Measurements from ENCODE around the gene DPEP1. TPM values are rescaled to one million over a fixed set of nuclear protein-coding genes. Genes with fewer than 3 reads are reported as not detected.

DPEP1 gene
- total and polyA plus RNA-seq, 4 donors = 0.26 to 8.9 (median 0.95) TPM

- Histone ChIP-seq H3K9me3 (ENCODE audit: control insufficient read depth in 4 of 4, insufficient read depth in 3 of 4, low read length in 3 of 4) (no peaks in the 10 kb centered on the region), H3K36me3 (ENCODE audit: control insufficient read depth in 4 of 4, insufficient read depth in 4 of 4, low read length in 4 of 4) (no peaks in the 10 kb centered on the region), H3K9ac (ENCODE audit: insufficient read depth in 1 of 2, low read length in 2 of 2) (no peak overlapping the region), H3K27ac (ENCODE audit: low read depth in 1 of 2, low read length in 1 of 2) (no peak overlapping the region), H3K27me3 (ENCODE audit: control insufficient read depth in 3 of 3, insufficient read depth in 3 of 3, low read length in 2 of 3) (no peaks in the 10 kb centered on the region), H3K4me1 (ENCODE audit: control insufficient read depth in 5 of 5, insufficient read depth in 5 of 5, low read length in 5 of 5) (peaks cover 0 to 6% (median 0%) of the 10 kb centered on the region in 5 donors), H3K4me3 (no peak overlapping the region)
- TF ChIP-seq CTCF (IDR thresholded peaks at IDR 0.05; ENCODE audit: control extremely low read depth, extremely low read depth) = no peak
- ATAC-seq (ENCODE audit: insufficient read depth, low FRiP score) = no peak
- no peak for DNase-seq
- 70 to 84% methylated on average over 1 of the region's 1 CpG for WGBS, 2 donors
These were observed 3.4 kb upstream of the DPEP1 start for GRCh38 chr16:89610108-89610453.

- Histone ChIP-seq H3K4me3 (no peak overlapping the region), H3K27me3 (ENCODE audit: control insufficient read depth in 3 of 3, insufficient read depth in 3 of 3, low read length in 2 of 3) (no peaks in the 10 kb centered on the region), H3K27ac (ENCODE audit: low read depth in 1 of 2, low read length in 1 of 2) (no peak overlapping the region), H3K9ac (ENCODE audit: insufficient read depth in 1 of 2, low read length in 2 of 2) (no peak overlapping the region), H3K4me1 (ENCODE audit: control insufficient read depth in 5 of 5, insufficient read depth in 5 of 5, low read length in 5 of 5) (peaks cover 0 to 6% (median 2%) of the 10 kb centered on the region in 5 donors), H3K36me3 (ENCODE audit: control insufficient read depth in 4 of 4, insufficient read depth in 4 of 4, low read length in 4 of 4) (no peaks in the 10 kb centered on the region), H3K9me3 (ENCODE audit: control insufficient read depth in 4 of 4, insufficient read depth in 3 of 4, low read length in 3 of 4) (peaks cover 0 to 2% (median 0%) of the 10 kb centered on the region in 4 donors)
- DNase-seq (peak in 1 of 3 donors; percentile 33), ATAC-seq (ENCODE audit: insufficient read depth, low FRiP score) (no peak)
- no peak for TF ChIP-seq CTCF (IDR thresholded peaks at IDR 0.05; ENCODE audit: control extremely low read depth, extremely low read depth)
- WGBS, 2 donors = 87 to 88% methylated on average over 20 of the region's 20 CpGs
These were observed 851 bp upstream of the DPEP1 start for GRCh38 chr16:89612415-89613166.

GRCh38 chr16:89613954-89614459 lies 565 bp downstream of the DPEP1 start:
- H3K9ac ChIP-seq (ENCODE audit: insufficient read depth in 1 of 2, low read length in 2 of 2) = no peak overlapping the region
- no peak for DNase-seq
- no peak for ATAC-seq (ENCODE audit: insufficient read depth, low FRiP score)
- H3K9me3 ChIP-seq (ENCODE audit: control insufficient read depth in 4 of 4, insufficient read depth in 3 of 4, low read length in 3 of 4) = peaks cover 0 to 2% (median 0%) of the 10 kb centered on the region in 4 donors
- 91 to 96% methylated on average over 20 to 22 of the region's 22 CpGs for WGBS, 2 donors
- no peaks in the 10 kb centered on the region for H3K36me3 ChIP-seq (ENCODE audit: control insufficient read depth in 4 of 4, insufficient read depth in 4 of 4, low read length in 4 of 4)
- no peaks in the 10 kb centered on the region for H3K27me3 ChIP-seq (ENCODE audit: control insufficient read depth in 3 of 3, insufficient read depth in 3 of 3, low read length in 2 of 3)
- no peak overlapping the region for H3K4me3 ChIP-seq
- H3K27ac ChIP-seq (ENCODE audit: low read depth in 1 of 2, low read length in 1 of 2) = no peak overlapping the region
- H3K4me1 ChIP-seq (ENCODE audit: control insufficient read depth in 5 of 5, insufficient read depth in 5 of 5, low read length in 5 of 5) = peaks cover 0 to 10% (median 3%) of the 10 kb centered on the region in 5 donors
- no peak for TF ChIP-seq CTCF (IDR thresholded peaks at IDR 0.05; ENCODE audit: control extremely low read depth, extremely low read depth)
